Right forelimb (tissue), 1 donor: ENCODE data around the gene PCYT2.
"Not testable (repeated sequence)": the region's sequence is repeated elsewhere in the genome, so short reads cannot be mapped to it uniquely, and the experiment has no call there.

Source experiments
- DNase-seq: peaks from one replicate; pipeline ENCODE4 v3.0.0-alpha.2; 2018

Gene PCYT2

DNA sequence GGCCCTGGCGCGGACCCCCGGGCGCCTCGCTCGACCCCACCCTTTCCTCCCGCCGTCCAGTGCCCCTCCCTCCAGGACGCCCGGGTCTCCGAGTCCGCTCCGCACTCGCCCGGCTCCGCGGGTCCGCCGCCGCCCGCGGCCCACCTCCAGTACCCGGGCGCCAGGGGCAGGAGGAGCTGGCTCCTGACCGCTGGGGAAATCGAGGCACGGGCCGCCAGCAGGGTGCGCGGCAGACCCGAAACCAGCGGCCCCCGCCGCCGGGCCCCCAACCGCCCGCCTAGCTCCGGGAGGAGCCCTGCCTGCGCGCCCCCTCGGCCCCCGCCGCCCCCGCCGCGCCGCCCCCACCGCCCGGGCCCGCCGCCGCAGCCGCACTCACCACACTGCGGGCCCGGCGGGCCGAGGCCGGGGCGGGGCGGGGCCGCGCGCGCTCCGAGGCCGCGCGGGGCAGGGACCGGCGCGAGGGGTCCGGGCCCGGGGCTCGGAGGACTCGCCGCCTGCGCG lies 16.0 kb upstream of the PCYT2 start:
- no peak for DNase-seq

DNA sequence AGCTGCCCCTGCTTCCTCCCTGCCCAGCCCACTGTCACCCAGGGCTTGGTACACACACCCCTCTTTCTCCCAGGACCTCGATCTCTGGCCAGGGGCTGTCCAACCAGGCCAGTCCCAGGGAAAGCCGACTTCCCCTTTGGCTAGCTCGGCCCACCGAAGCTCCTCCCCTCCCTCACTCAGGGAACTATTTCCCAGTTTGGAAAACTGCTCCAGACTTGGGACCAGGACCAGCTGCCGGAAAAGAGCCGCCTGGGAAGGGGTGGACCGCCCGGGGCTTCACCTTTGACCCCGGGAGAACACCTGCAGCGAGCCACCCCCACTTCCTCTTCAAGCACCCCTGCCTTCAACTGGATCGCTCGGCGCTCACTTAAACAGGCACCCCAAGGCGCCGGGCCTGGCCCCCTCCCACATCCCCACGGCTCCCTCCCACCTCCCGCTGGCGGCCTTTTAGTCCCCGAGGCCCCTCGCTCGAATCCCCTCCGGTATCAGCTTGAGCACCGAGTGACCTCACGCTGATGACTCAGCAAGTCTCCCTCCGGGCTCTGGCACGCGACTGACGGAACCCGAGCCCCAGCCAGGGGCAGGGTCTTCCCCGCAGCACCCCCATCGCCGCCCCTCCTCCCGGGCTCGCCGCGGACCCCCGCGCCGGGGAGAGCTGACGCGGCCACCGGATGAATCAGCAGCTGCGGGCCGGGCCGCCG lies 15.4 kb upstream of the PCYT2 start:
- DNase-seq, result no peak

DNA sequence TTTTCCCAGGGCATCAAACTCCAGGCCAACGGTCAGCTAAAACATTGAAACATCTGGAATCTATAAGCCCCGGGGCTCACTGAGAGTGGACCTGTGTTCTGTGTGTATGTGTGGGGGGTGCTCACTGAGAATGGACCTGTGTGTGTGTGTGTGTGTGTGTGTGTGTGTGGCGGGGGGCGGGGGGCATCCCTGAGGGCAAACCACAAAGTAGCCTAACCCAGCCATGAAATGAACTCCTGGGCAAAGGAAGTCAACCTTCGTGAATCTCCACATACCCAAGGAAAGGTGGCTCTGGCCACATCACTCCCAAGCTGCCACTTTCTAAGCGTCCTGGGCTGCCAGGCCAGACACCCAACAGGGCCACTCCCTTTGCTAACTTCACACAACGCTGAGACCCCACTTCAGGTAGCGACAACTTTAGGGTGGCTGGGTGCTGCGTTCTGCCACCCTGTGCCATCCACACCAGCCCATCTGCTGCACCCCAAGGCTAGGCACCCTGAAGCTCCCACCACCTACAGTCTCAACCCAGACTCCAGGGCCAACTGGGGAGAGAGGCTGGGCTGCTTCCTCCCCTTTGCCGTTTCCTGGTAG lies 14.8 kb upstream of the PCYT2 start:
- no peak for DNase-seq

DNA sequence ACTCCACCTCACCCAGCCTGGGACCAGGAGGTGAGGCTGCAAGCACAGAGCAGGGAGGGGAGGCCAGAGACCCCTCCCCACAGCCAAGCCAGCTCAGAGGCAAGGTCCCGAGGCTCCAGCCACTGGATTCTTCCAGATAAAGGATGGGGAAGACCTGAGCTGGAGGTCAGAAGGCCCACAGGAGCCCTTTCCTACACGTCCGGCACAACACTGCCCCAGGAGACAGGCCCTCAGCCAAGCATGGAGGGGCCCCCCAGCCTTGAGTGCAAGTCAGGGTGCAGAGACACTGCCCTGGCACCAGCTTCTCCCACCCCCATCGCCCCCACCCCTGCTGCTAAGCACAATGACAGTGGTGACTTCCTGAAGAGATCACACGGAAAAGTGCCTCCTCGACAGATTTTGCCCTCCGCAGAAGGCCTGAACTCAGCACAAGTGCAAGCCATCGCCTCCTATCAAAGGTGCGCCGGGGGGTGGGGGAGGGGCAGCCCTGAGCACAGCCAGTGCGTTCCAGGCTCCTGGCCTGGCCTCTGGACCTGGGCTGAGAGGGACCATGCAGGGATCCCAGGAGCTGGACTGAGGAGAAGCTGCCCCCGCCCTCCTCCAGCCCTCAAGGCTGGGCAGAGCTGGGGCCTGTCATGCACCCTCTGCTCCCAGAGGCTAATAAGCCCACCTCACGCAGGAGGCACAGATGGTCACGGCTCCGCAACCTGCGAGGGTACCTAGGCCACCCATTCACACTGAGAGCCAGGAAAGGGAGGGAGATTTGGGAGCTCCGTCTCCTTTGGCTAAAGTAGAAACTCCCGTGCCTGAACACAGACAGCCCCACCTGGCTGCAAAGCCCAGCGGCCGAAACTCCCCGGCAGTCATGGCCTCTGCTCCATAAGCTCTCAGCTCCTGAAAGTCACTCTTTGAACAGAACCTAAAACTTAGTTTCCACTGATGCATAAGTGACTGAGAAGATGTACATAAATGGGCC lies 13.6 kb upstream of the PCYT2 start:
- no peak for DNase-seq

DNA sequence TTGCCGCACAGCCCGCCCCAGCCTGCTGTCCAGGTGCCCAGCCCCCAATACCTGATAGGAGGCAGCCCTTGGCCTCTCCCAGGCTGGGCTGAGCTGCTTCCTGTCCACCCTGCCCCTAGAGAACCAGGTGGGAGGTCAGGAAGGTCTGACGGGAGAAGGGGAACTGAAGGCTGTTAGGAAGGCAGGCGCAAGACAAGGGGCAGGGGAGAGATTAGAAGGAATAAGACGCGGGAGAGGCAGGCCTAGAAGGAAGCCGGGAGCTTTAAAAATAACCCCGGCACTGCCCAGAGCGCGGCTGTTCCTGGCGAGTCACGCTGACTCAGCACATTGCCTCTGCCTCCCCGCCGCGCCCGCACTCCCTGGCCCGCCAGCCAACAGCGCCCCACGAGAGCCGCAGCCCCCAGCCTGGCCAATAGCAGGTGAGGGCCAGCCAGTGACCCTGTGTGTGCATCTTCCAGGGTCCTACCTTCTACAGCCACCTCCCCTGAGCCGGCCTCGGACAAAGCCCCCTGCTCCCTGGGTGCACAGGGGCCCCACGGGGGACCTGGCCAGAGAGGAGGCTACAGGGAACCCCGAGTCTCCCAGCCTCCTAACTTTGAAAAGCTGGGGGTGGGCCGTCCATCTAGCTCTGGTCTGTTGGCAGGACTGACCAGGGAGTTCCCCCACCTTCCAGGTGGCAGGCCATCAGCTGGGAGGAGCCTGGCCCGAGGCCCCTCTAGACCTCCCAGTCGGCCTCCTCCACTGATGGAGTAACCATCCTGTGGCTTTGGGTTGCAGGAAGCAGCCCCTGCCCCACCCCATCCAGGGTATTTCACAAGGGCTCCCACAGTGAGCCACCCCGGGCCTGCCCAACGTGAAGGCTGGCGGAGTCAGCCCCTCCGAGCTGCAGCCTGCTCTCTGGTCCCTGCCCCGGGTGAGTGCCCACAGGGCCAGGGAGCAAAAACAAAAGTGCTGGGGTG lies 12.4 kb upstream of the PCYT2 start:
- no peak for DNase-seq

DNA sequence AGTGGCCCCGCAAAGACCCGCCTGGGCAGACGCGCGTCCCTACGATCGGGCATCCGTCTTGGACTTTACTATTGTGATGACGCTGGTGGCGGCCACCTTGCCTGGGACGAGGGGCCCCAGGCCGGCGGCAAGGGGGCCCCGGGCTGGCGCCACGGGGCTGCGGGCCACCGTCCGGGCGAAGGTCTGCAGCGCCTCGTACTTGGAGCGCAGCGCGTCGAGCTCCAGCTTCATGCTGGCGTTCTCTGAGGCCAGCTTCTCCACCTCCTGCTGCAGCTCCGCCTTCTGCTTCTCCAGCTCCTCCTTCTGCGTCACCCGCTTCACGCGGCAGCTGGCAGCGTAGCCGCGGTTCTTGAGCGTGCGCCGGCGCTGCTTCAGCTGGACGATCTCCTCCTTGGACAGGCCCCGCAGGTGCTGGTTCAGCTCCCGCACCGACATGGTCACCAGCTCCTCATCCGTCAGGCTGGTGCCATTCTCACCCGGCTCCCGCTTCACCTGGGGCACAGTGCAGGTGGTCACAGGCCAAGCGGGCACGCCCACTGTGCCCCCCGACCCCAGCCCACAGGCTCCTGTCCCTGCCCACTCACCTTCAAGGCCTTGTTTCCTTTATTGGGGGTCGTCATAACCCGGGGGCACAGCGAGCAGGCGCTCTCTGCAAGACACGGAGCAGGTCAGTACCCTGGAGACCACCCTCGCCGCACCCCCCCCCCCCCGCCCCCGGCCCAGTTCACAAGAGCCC lies 11.5 kb upstream of the PCYT2 start:
- no peak for DNase-seq

DNA sequence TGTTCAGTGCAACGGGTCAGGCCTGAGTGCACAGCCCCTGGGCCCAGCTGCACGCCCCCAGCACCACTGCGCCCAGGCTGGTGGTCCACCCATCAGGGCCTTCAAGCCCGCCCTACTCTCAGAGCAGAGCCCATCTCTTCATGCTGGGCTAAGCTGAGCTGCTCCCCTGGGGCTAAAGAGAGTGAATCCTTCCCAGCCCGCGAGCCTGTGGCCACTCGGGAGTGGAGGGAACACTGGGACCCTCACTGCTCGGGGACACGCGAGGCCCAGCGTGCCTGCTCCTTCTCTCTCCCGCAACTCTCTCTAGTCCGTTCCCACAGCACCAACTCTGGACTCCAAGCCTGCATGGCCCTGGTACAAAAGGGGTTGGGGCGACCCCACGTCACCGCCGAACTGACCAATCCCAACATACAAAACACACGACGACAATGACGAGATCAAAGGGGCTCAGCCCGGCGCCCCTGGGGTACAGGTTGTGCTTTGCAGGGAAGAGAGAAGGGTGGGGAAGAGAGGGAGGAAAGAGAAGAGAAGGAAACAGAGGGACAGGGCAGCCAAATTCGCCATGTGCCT lies 10.9 kb upstream of the PCYT2 start:
- DNase-seq, result no peak

DNA sequence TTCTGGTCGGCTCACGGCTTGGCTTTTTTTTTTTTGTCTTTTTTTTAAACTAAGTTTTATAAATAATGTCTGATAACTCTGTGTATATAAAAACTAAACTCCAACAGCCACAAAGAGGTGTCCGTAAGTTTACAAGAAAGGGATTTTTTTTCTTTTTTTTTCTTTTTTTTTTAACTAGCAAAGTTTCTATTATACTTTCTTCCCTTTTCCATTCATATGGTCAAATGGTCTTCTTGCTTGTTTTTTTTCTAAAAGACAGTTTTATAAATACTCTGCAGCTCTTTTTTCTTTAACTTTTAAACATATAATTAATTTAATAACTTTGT lies 10.3 kb upstream of the PCYT2 start:
- no peak for DNase-seq

DNA sequence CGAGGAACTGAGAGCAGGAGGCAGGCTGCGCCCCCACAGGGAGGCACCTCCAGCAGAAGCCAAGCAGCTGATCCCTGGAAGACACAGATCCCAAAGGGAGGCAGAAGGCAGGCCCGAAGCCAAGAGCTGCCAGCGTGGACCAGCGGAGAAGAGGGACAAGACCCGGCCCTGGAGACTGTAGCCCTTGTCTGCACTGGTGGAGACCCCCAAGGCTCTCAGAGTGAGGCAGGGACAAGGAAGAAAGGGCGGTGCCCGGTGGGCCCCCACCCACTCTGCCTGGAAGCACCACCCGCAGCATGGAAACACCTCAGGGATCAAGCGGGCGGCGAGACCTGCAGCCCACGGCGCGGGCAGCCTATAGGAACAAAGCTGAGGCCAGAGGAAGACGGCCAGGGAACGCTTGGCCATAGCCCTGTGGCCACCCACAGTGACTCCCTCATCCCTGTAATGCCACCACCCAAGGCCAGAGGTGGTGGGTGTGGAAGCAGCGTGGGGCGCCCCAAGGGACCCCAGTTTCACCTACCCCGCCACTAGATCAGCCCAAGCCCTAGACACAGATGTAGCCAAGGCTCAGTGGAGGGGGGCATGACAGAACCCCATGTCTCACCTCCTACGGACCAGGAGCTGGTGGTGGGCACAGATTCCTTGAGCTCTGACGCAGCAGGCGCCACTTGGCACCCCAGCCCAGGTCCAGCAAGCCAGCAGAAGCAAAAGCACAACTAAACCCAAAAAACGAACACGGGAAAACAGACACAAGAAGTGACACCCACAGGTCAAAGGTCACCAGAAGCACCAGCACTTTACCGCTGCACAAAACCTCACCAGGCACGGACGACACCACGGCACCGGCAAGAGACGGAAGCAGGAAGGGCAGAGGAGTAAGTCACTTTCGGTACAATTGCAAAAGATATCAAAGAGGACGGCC lies 9.7 kb upstream of the PCYT2 start:
- DNase-seq, result no peak

DNA sequence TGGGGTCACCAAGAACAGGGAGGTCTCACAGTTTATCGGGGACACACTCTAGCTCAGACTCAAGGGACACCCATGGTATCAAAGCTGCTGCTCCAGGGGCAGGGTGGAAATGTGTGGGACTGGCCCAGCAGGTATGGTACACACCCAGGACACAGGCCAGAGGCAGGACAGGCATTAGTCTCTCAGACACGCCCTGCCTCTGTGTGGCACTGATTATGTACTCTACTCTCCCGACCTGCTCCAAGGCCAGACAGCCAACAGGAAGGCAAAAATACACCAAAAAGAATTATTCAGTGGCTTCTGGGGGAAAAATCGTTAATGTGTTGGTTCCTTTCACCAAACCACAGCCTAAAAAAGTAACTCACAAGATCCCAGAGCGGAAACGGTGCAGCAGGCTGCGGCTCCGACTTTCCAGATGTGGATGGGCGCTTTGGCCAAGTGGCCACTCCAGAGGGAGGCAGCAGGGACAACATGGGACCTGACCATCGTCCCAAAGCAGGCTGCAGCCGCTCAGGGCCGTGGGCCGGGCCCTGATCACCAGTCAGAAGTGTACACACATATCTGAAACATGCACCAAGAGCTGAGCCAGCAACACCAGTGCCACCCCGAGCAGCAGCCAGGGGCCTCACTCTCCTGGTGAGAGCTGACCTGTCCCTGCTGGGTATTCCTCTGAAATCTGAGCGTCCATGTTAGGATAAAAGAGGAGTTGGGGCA lies 7.8 kb upstream of the PCYT2 start:
- DNase-seq, result no peak

DNA sequence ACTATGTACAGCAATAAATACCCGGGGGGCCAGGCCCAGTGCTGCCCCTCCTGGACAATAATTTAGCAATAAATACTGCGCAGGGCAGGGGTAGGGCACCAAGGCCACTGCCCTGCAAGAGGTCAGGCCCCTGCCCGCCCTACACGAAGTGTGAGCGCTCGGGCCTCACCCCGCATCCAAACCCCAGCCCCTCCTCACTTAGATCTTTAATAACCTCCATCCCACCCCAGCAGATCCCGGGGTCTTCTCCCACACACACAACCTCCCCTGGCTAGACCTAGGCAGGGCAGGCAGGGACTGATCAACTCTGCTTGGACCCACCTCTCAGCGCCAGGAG lies 7.1 kb upstream of the PCYT2 start:
- DNase-seq, result not testable (repeated sequence)

DNA sequence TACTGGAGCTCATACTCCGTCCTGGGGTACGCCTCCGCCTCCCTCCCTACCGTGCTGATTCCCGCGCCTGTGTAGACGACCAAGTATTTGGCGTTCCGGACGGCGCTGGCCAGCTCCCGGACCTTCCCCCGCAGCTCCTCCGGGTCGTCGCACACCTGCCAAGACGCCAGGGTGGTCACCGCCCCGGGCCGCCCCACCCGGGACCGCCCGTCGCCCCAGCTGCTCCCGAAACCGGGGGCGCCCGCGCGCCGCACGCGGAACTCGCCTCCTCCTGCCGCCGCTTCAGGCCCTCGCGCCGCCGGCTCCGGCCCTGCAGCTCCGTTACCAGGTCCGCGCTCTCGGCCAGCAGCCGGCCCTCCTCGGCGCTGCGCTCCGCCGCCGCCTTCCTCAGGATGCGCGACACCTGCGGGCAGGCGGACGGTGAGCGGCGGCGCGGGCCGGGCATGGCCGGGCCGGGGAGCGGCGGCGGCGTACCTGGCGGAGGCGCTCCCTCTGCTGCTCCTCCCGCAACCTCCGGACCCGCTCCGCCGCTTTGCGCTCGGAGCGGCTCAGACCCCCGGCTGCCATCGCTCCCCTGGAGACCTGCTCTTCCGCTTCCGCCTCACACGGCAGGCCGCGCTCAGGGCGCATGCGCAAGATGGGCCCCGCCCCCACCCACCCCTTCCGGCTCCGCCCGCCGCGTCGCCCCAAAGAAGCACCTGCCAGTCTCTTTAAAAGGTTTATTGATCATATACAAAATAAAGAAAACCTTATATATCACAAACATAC lies 6.5 kb upstream of the PCYT2 start, which contains the start of gene SIRT7:
Gene SIRT7 (minus strand): TSS at position 612 of the 768 bp plus-strand sequence. CDS start 45 bp downstream, at position 567.
- peak; percentile 92 for DNase-seq

DNA sequence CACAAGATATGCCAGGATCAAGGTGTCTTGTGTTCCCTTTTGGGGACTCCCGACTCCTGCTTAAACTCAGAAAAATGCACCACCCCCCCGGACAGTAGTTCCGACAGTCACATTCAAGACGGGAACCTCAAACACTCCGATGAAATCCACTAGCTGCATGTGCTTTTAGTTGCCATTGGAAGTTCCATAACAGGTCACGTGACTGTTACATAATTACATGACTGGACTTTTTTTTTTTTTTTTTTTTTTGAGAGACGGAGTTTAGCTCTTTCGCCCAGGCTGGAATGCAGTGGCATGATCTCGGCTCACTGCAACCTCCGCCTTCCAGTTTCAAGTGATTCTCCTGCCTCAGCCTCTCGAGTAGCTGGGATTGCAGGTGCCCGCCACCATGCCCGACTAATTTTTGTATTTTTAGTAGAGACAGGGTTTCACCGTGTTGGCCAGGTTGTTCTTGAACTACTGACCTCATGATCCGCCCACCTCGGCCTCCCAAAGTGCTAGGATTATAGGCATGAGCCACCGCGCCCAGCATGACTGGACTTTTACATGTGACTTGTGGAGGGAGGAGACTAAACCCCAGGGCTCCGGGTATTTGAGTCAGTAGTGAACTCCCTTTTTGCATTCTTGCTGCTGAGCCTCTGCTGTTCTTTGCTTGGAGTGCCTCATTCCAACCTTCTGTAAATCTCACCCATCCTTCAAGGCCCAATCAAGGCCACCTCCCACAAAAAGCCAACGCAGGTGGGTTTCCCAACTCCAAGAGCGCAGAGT lies 5.2 kb upstream of the PCYT2 start:
- no peak for DNase-seq

DNA sequence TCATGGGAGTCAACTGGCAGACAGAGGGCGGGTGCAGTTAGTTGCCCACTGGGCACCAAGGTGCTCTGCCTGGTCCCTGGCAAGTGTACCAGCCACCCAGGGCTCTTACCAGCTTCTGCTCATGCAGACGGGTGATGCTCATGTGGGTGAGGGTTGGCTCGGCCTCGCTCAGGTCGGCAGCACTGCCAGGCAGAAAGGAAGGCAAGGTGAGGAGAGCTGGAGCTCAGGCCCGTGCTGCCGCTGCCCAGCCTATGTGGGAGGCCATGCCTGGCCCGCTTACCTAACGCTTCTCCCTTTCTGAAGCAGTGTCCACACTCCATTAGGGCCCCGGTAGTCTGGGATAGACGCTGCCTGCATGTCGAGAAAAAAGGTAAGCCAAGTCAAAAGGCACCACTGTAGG lies 4.1 kb upstream of the PCYT2 start:
- no peak for DNase-seq

DNA sequence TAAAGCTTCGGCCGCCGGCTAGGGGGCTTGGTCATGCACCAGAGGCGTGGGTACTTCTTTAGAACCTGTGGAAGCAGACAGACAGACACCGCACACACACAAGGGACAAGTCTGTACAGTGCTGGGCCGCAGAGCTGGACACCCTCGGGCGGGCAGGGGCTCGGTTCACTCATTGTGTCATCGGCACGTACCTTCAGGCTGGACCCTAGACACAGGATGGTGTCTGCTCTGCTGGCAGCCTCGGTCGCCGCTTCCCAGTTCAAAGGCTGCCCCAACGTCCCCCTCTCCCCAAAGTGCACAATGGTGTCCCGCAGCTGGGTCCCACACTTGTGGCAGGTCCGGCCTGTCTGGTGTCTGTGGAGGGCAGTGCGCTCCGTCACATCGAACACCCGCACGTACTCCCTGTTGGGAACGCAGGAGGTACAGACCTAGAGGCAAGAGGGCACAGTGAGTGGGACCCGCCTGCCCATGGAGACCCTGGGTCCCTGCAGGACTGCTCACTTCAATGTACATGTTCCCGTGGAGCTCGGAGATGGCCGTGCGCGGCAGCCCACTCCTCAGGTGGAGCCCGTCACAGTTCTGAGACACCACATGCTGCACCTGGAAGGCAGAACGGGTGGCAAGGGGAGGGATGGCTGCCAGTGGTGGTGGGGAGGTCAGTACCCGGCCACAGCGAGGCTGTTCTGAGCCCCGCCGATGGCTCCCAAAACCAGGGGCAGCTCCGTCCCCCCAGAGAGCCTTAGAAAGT lies 3.1 kb upstream of the PCYT2 start:
- no peak for DNase-seq

DNA sequence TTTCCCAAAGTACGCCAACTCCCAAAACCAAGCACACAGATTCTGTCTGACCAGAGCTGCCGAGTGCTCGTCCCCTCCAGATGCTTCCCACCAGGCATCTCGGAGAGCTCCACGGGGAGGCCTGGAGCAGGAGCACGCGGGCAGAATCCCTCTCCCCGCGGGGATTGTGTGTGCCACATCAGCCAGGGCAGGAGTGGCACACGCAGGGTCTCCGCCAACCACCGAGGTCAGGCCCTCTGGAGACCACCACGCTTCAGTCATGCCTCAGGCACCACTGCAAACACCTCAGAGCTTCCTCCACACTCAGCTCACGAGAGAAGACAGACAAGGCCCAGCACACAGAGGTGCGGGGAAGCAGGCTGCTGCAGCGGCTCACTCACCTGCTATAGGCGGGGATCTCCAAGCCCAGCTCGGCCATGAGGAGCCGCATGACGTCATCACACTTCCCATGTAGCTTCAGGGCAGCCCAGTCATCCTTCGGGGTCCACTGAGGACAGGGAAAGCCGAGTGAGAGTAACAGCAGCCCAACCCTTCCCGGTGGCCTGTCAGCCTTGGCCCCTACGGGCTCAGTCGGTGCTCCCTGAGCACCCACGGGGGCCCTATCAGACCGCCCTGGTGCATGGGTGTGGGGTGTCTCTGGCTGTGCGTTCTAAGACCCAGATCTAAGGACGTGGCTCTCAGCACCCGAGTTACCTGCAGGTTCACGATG lies 2.3 kb upstream of the PCYT2 start:
- DNase-seq, result no peak
